Naive thymus-derived CD4-positive, alpha-beta T cell (primary cell): Measurements from ENCODE around the gene PDGFC. TPM values are rescaled to one million over a fixed set of nuclear protein-coding genes. Genes with fewer than 3 reads are reported as not detected.

Source experiments
- ATAC-seq: fragments of 150-1000 bp; cut with Tn5 transposase; 2 replicates; pipeline ENCODE4 v1.10.0; 2021; ENCODE audit warnings: mild to moderate bottlenecking, moderate library complexity
- CTCF ChIA-PET: fragments of 350-600 bp; sonication (Branson Sonifier 250); formaldehyde crosslinking; loops from one replicate; lab custom pipeline; 2021; ENCODE audit warnings: antibody characterized with exemption; lab: Charles Lee
- POLR2A ChIA-PET: fragments of 350-600 bp; sonication (Branson Sonifier 250); formaldehyde crosslinking; loops from one replicate; lab custom pipeline; 2021; ENCODE audit warnings: antibody characterized with exemption, inconsistent platforms; lab: Charles Lee
- DNase-seq, 9 donors: peaks; one replicate each; pipeline versions ENCODE4 v3.0.0 to v3.0.0-alpha.2; 2020 to 2022; ENCODE audit warnings: mixed read lengths in 1 of 9
- H3K27ac ChIP-seq: one replicate; pipeline ENCODE4 v1.7.0; 2013; ENCODE audit warnings: mild to moderate bottlenecking, low read depth, low read length, moderate library complexity
- H3K27me3 ChIP-seq, 2 donors: one replicate each; pipeline ENCODE4 v1.7.0; 2013; ENCODE audit warnings: low read length in 2 of 2, mild to moderate bottlenecking in 2 of 2, moderate library complexity in 2 of 2; ENCODE audit not compliant: control insufficient read depth in 2 of 2, insufficient read depth in 2 of 2
- H3K36me3 ChIP-seq, 3 experiments: 1 replicate in 2 of 3; 2 replicates in 1 of 3; pipeline ENCODE4 v1.7.0; 2013; ENCODE audit warnings: low read length in 3 of 3, mild to moderate bottlenecking in 3 of 3, moderate library complexity in 1 of 3; ENCODE audit not compliant: insufficient read depth in 3 of 3, control insufficient read depth in 2 of 3
- H3K4me1 ChIP-seq, 2 donors: one replicate each; pipeline ENCODE4 v1.7.0; 2013; ENCODE audit warnings: low read length in 2 of 2, mild to moderate bottlenecking in 2 of 2, moderate library complexity in 1 of 2; ENCODE audit not compliant: control insufficient read depth in 2 of 2, insufficient read depth in 2 of 2
- H3K4me3 ChIP-seq: 2 replicates; pipeline ENCODE4 v1.7.0; 2013; ENCODE audit warnings: mild to moderate bottlenecking, low read length
- H3K9me3 ChIP-seq, 3 experiments: 1 replicate in 2 of 3; 2 replicates in 1 of 3; pipeline ENCODE4 v1.7.0; 2013; ENCODE audit warnings: low read length in 3 of 3; ENCODE audit not compliant: control insufficient read depth in 2 of 3
- H3K27ac Mint-ChIP-seq, 9 donors: one replicate each; pipeline ENCODE4 v1.8.0; 2020 to 2022; ENCODE audit warnings: mixed read lengths in 9 of 9, mild to moderate bottlenecking in 8 of 9, moderate library complexity in 5 of 9, inconsistent platforms in 2 of 9
- H3K27me3 Mint-ChIP-seq, 5 donors: one replicate each; pipeline ENCODE4 v1.8.0; 2021 to 2022; ENCODE audit warnings: mixed read lengths in 5 of 5, mild to moderate bottlenecking in 1 of 5
- H3K36me3 Mint-ChIP-seq, 5 donors: one replicate each; pipeline ENCODE4 v1.8.0; 2020 to 2022; ENCODE audit warnings: mixed read lengths in 5 of 5, mild to moderate bottlenecking in 3 of 5, inconsistent platforms in 1 of 5
- H3K4me1 Mint-ChIP-seq, 7 donors: one replicate each; pipeline ENCODE4 v1.8.0; 2020 to 2022; ENCODE audit warnings: mixed read lengths in 7 of 7, mild to moderate bottlenecking in 3 of 7, inconsistent platforms in 1 of 7
- H3K4me3 Mint-ChIP-seq, 10 donors: one replicate each; pipeline ENCODE4 v1.8.0; 2020 to 2022; ENCODE audit warnings: mild to moderate bottlenecking in 10 of 10, mixed read lengths in 10 of 10, moderate library complexity in 6 of 10, inconsistent platforms in 2 of 10
- H3K9me3 Mint-ChIP-seq, 11 donors: one replicate each; pipeline ENCODE4 v1.8.0; 2020 to 2022; ENCODE audit warnings: mixed read lengths in 11 of 11, mild to moderate bottlenecking in 4 of 11, inconsistent platforms in 1 of 11, moderate library complexity in 1 of 11
- intact Hi-C, 2 donors: fragments of 100-400 bp; cut with micrococcal nuclease; formaldehyde crosslinking; loops; one replicate each; pipeline ENCODE4 v1.15.1; 2023
- polyA plus RNA-seq, 2 donors: library from polyadenylated mRNA; unstranded; fragments of 300-500 nt; fragmentation: Illumina TruSeq; gene quantifications; one replicate each; pipeline ENCODE4 v1.2.3, GENCODE V29; 2021
- total RNA-seq, 6 experiments: library from RNA in 5 of 6; stranded (reverse) in 5 of 6; gene quantifications; 1 replicate in 5 of 6; 2 replicates in 1 of 6; pipeline ENCODE4 v1.2.3 and lab custom pipeline; 2021 to 2026

The PDGFC gene
- total and polyA plus RNA-seq, 7 experiments from 2014 or later, result 0.19 to 2.0 (median 1.2) TPM; not detected in 4

DNA sequence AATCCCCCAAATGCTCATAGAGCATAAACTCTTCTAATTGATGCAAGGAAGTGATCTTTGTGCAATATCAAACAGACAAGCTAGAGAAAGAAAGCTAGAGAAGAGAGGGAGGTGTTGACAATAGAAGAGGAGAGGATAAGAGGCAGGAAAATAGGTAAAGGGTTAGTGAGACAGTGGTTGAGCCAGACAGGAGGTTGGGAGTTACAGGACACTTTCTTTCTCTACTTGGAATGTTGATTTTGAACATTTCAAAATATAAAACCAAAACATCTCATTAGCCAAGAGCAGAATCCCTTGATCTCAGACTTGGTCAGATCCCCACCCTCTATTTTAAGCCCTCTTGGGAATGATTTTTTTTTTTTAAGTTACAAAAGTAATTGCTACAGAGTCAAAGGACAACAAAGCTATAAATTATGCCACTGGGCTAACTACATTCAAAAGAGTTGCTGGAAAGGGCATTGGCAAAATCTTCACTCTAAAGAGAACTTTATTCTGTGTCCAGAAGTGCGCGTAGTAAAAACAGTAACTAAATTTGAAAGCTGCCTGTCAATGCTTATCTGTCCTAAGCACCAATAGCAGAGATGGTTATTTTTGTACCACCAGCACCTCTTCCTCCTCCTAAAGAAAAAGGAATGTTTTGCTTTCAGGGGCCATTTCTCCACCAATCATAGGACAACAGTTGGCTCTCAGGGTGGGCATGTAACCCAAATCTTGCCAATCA is 133.8 kb downstream of the PDGFC start:
- no peak overlapping the region for H3K4me3 Mint-ChIP-seq
- peaks cover 0 to 3% (median 0%) of the 10 kb centered on the region in 3 experiments for H3K9me3 ChIP-seq
- DNase-seq (no peak), ATAC-seq (no peak)
- POLR2A ChIA-PET, result no interaction called here
- intact Hi-C loops, result no loop called here
- H3K27ac Mint-ChIP-seq, result no peak overlapping the region
- no peak overlapping the region for H3K27ac ChIP-seq
- no peaks in the 10 kb centered on the region for H3K4me1 Mint-ChIP-seq
- no peaks in the 10 kb centered on the region for H3K27me3 ChIP-seq
- CTCF ChIA-PET, result no interaction called here
- H3K4me3 ChIP-seq, result no peak overlapping the region
- H3K36me3 Mint-ChIP-seq, result peaks cover 0 to 8% (median 0%) of the 10 kb centered on the region in 5 donors
- no peaks in the 10 kb centered on the region for H3K27me3 Mint-ChIP-seq
- peaks cover 3 to 21% (median 17%) of the 10 kb centered on the region in 11 donors for H3K9me3 Mint-ChIP-seq
- no peaks in the 10 kb centered on the region for H3K4me1 ChIP-seq
- no peaks in the 10 kb centered on the region for H3K36me3 ChIP-seq

DNA sequence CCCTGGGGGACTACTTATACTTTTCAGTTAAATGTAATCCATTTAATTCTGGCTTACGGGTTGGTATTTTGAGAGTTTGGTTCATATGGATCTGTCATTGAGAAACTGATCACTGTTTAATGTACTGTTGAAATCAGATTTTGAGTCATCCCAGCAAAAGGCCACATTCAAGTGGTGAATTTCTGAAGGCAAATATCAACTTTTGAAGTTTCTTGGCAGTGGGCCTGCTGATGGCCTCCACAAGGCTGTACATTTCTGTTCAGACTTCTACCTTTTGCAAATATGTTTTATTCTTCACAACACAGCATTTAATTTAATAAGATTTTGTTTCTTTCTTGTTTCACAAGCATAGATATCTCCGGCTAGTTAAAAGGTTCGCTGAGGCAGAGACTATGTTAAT is 138.7 kb downstream of the PDGFC start:
- Mint-ChIP-seq H3K4me1 (no peaks in the 10 kb centered on the region), H3K4me3 (no peak overlapping the region), H3K36me3 (peaks cover 0 to 4% (median 0%) of the 10 kb centered on the region in 5 donors), H3K27ac (no peak overlapping the region), H3K9me3 (peaks cover 0 to 8% (median 3%) of the 10 kb centered on the region in 11 donors), H3K27me3 (no peaks in the 10 kb centered on the region)
- Histone ChIP-seq H3K4me1 (no peaks in the 10 kb centered on the region), H3K36me3 (no peaks in the 10 kb centered on the region), H3K27ac (no peak overlapping the region), H3K27me3 (no peaks in the 10 kb centered on the region), H3K4me3 (no peak overlapping the region), H3K9me3 (no peaks in the 10 kb centered on the region)
- CTCF ChIA-PET, result no interaction called here
- no peak for DNase-seq
- no peak for ATAC-seq
- intact Hi-C loops, result no loop called here
- POLR2A ChIA-PET, result no interaction called here

DNA sequence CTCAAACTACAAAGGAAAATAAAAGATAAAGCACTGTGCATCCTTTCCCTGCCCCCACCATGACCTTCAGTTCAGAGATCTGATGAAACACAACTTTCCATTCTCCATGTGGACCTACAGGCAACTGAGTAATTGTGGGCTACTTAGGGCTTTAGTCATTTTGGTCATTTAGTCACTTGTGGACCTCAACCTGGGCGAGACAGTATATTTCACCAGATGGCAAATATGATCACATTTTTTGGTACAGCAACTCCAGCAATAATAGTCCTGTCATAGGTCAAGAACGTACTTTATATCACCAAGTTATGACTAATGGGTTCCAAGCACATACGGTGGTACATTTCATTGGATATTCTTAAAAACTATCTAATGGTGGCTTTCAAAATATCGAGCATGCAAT is 141.2 kb downstream of the PDGFC start:
- H3K9me3 Mint-ChIP-seq, result peaks cover 0 to 4% (median 0%) of the 10 kb centered on the region in 11 donors
- no peak overlapping the region for H3K4me3 Mint-ChIP-seq
- no peaks in the 10 kb centered on the region for H3K27me3 ChIP-seq
- ChIA-PET CTCF (no interaction called here), POLR2A (no interaction called here)
- H3K27me3 Mint-ChIP-seq, result no peaks in the 10 kb centered on the region
- no peaks in the 10 kb centered on the region for H3K4me1 Mint-ChIP-seq
- H3K9me3 ChIP-seq, result no peaks in the 10 kb centered on the region
- no peak overlapping the region for H3K4me3 ChIP-seq
- H3K36me3 Mint-ChIP-seq, result no peaks in the 10 kb centered on the region
- no peak for DNase-seq
- no peak for ATAC-seq
- H3K4me1 ChIP-seq, result no peaks in the 10 kb centered on the region
- intact Hi-C loops, result no loop called here
- no peaks in the 10 kb centered on the region for H3K36me3 ChIP-seq
- H3K27ac Mint-ChIP-seq, result no peak overlapping the region
- H3K27ac ChIP-seq, result no peak overlapping the region

- Histone ChIP-seq H3K4me1 (no peaks in the 10 kb centered on the region), H3K4me3 (no peak overlapping the region), H3K27ac (no peak overlapping the region), H3K27me3 (no peaks in the 10 kb centered on the region), H3K9me3 (no peaks in the 10 kb centered on the region), H3K36me3 (no peaks in the 10 kb centered on the region)
- Mint-ChIP-seq H3K27me3 (no peaks in the 10 kb centered on the region), H3K4me3 (no peak overlapping the region), H3K36me3 (no peaks in the 10 kb centered on the region), H3K4me1 (no peaks in the 10 kb centered on the region), H3K9me3 (peaks cover 0 to 2% (median 0%) of the 10 kb centered on the region in 11 donors), H3K27ac (no peak overlapping the region)
- DNase-seq (no peak), ATAC-seq (no peak)
- ChIA-PET CTCF (no interaction called here), POLR2A (no interaction called here)
- intact Hi-C loops, result no loop called here
Measured at GRCh38 chr4:156829201-156829873, 142.3 kb downstream of the PDGFC start.

GRCh38 chr4:156827519-156827918 is 144.1 kb downstream of the PDGFC start:
- H3K36me3 ChIP-seq, result no peaks in the 10 kb centered on the region
- no peak overlapping the region for H3K27ac ChIP-seq
- no peaks in the 10 kb centered on the region for H3K4me1 Mint-ChIP-seq
- H3K36me3 Mint-ChIP-seq, result no peaks in the 10 kb centered on the region
- POLR2A ChIA-PET, result no interaction called here
- no peaks in the 10 kb centered on the region for H3K27me3 Mint-ChIP-seq
- CTCF ChIA-PET, result no interaction called here
- H3K27ac Mint-ChIP-seq, result no peak overlapping the region
- no peaks in the 10 kb centered on the region for H3K27me3 ChIP-seq
- no peak overlapping the region for H3K4me3 Mint-ChIP-seq
- intact Hi-C loops, result no loop called here
- no peaks in the 10 kb centered on the region for H3K4me1 ChIP-seq
- H3K9me3 ChIP-seq, result no peaks in the 10 kb centered on the region
- H3K4me3 ChIP-seq, result no peak overlapping the region
- ATAC-seq, result no peak
- peaks cover 0 to 3% (median 0%) of the 10 kb centered on the region in 11 donors for H3K9me3 Mint-ChIP-seq
- DNase-seq, result no peak

- ChIA-PET POLR2A (no interaction called here), CTCF (interaction anchor here (0.7 kb wide), 1 partner anchor 1281 kb away, joined by 4 read pairs; no protein-coding TSS in a partner anchor)
- Mint-ChIP-seq H3K27ac (no peak overlapping the region), H3K4me3 (no peak overlapping the region), H3K36me3 (no peaks in the 10 kb centered on the region), H3K27me3 (no peaks in the 10 kb centered on the region), H3K9me3 (peaks cover 0 to 7% (median 0%) of the 10 kb centered on the region in 11 donors), H3K4me1 (no peaks in the 10 kb centered on the region)
- ATAC-seq (no peak), DNase-seq (no peak)
- H3K27me3 ChIP-seq, result no peaks in the 10 kb centered on the region
- no peak overlapping the region for H3K27ac ChIP-seq
- no peak overlapping the region for H3K4me3 ChIP-seq
- intact Hi-C loops, result no loop called here
- no peaks in the 10 kb centered on the region for H3K4me1 ChIP-seq
- no peaks in the 10 kb centered on the region for H3K9me3 ChIP-seq
- H3K36me3 ChIP-seq, result no peaks in the 10 kb centered on the region
Measured at GRCh38 chr4:156825074-156825473, 146.5 kb downstream of the PDGFC start.
